GM12892 (cell line): Measurements from ENCODE around the gene GPSM3.

Source experiments
- POLR2A ChIP-seq: IDR thresholded peaks from 2 replicates; pipeline ENCODE4 v1.6.1; 2011; ENCODE audit warnings: low read depth, low read length, control low read depth
- POLR2AphosphoS5 ChIP-seq: IDR thresholded peaks from 2 replicates; pipeline ENCODE4 v1.6.1; 2011; ENCODE audit warnings: low read depth, low read length, control low read depth
- TAF1 ChIP-seq: IDR thresholded peaks from 2 replicates; pipeline ENCODE4 v1.6.1; 2011; ENCODE audit warnings: low read depth, mild to moderate bottlenecking, control low read depth, low read length, borderline replicate concordance

DNA sequence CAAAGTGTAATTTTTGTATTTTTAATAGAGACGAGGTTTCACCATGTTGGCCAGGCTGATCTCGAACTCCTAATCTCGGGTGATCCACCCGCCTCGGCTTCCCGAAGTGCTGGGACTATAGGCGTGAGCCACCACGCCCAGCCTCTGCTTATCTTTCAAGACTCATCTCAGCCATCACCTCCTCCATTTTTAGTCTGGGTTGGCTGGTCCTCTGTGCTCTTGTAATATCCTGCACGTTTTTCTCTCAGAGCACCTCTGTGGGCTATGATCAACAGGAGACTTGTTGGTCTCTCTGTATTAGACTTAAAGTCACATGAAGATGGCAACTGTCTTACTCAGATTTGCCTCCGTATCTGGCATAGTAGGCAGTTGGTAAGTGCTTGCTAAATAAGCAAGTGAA is 23.8 kb upstream of the GPSM3 start:
- TF ChIP-seq POLR2A (no peak), POLR2AphosphoS5 (no peak), TAF1 (no peak)
